GM13976 (cell line): ENCODE data around the gene GPR150.

Experiments used
- DNase-seq: peaks from one replicate; pipeline ENCODE4 v3.0.0; 2012; ENCODE audit warnings: low spot score
- CTCF ChIP-seq: IDR thresholded peaks from 2 replicates; pipeline ENCODE4 v1.5.1; 2012; ENCODE audit warnings: borderline replicate concordance, mild to moderate bottlenecking; ENCODE audit not compliant: insufficient read depth; ENCODE audit errors: extremely low read depth, missing control alignments, control extremely low read depth
- in situ Hi-C: fragments of 300-500 bp; cut with MboI; formaldehyde crosslinking; loops from one replicate; pipeline ENCODE4 v1.12.0; 2022; ENCODE audit warnings: low sequenced_read_pairs, mixed read lengths, inconsistent platforms; ENCODE audit not compliant: unreplicated experiment

The GPR150 gene

DNA sequence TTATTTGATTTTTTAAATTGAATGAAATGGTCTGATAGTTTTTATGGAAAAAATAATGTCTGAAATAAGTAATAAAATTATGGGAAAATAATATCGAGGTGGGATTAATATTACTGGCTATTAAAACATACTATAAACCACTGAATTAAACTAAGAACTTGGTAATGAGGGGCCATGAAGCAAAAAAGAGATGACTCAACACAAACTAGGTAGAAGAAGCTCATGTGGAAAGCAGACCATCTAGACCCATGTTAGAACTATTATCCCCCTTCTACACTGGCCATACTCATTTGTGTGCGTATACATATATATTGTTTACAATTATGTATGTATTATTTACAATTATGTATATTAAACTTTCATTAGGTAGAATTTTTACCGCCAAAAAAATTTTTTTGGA lies 8.5 kb upstream of the GPR150 start:
- TF ChIP-seq CTCF: no peak

DNA sequence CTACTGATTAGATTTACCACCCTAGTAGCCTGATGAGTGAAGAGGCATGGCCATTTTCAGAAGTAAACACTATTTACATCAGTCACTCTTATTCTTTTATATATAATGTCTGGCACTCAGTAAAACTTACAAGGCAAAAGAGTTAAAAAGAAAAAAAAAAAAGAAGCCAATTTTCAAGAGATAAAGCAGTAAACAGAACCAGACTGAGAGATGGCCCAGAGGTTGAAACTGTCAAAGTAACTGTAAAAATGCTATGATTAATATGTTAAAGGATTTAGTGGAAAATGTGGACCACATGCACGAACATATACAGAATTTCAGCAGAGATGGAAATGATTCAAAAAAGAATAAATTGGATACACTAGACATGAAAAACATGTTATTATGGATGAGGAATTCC lies 6.4 kb upstream of the GPR150 start:
- in situ Hi-C loops: no loop called here
- no peak for TF ChIP-seq CTCF

More for the DNA sequence above, 8.5 kb upstream of the GPR150 start:
- in situ Hi-C loops: no loop called here
- DNase-seq: no peak

DNA sequence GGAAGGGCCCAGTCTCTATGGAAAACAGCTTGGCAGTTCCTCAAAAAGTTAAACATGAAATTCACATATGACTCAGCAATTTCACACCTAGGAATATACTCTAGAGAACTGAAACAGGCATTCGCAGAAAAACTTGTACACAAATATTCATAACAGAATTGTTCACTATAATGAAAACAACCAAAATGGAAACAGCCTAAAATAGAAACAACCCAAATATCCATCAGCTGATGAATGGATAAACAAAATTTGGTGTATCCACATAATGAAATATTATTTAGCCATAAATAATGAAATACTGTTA lies 4.8 kb upstream of the GPR150 start:
- DNase-seq: no peak
- in situ Hi-C loops: no loop called here
- TF ChIP-seq CTCF: no peak

More for the DNA sequence above, 6.4 kb upstream of the GPR150 start:
- no peak for DNase-seq

- TF ChIP-seq CTCF: no peak
- in situ Hi-C loops: no loop called here
- peak; percentile 26 for DNase-seq
Observed at GRCh38 chr5:95617057-95617456, 2.8 kb upstream of the GPR150 start.

GRCh38 chr5:95619096-95619495 lies 791 bp upstream of the GPR150 start:
- no peak for DNase-seq
- in situ Hi-C loops: no loop called here
- TF ChIP-seq CTCF: no peak

DNA sequence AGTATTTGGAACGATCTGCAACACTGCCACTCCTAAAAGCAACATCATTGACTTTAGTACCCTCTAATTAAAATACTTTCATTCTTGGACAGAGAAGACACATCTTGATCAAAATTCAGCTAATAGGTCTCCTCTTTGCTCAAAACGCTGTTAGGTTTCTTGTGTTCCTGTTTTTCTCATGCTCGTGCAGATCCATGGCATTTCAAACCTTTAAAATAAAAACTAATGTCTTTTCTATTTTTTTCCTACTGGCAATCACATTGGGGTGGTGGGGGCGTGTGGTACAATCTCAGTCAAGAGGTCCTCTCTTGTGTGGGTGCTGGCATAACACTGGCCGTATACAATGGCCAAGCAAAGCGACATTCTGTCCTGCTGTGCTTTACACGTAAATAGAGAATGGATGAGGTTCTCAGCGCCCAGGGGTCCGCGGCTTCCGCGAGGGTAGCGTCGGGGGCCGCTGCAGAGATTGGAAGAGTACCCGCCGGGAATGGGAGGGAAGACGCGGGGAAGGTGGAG lies 315 bp upstream of the GPR150 start:
- no peak for DNase-seq
- TF ChIP-seq CTCF: no peak
- in situ Hi-C loops: no loop called here
